HCT116 (cell line): ENCODE measurements around the gene TOP3B. TPM values are rescaled to one million over a fixed set of nuclear protein-coding genes. Genes with fewer than 3 reads are reported as not detected.

Experiments used
- ATAC-seq: fragments of 200-7000 bp; cut with Tn5 transposase; 2 replicates; pipeline ENCODE4 v1.9.1; 2020; ENCODE audit warnings: mild to moderate bottlenecking, moderate library complexity
- BruUV-seq: library from RNA; stranded (reverse); fragments of 400-500 nt; replicated peaks from 2 replicates; lab custom pipeline; 2021; lab: Mats Ljungman, UMichigan
- CTCF ChIA-PET: fragments of 300-600 bp; sonication (Branson Sonifier 250); formaldehyde crosslinking; loops from one replicate; lab custom pipeline; 2021; ENCODE audit warnings: antibody characterized with exemption; lab: Charles Lee
- POLR2A ChIA-PET: fragments of 300-600, 350-600 bp; sonication (Branson Sonifier 250); formaldehyde crosslinking; loops from one replicate; lab custom pipeline; 2021; ENCODE audit warnings: antibody characterized with exemption; lab: Charles Lee
- RAD21 ChIA-PET, 2 experiments: fragments of 300-600 bp; sonication (Branson Sonifier 250); formaldehyde crosslinking; loops; one replicate each; lab custom pipeline; 2023; ENCODE audit warnings: low total read pairs in 2 of 2; ENCODE audit not compliant: uncharacterized antibody in 2 of 2, unreplicated experiment in 2 of 2, low non-redundant PET in 1 of 2; lab: Charles Lee
- DNase-seq: peaks from one replicate; pipeline ENCODE4 v3.0.0-alpha.2; 2010; ENCODE audit warnings: low read depth, low spot score
- H2AFZ ChIP-seq: fragments of 200-600 bp; shearing (Covaris generic), sonication (generic); 2 replicates; pipeline ENCODE4 v1.6.1; 2017; ENCODE audit warnings: low read depth, mixed run types, mixed read lengths, antibody characterized with exemption, low read length; ENCODE audit not compliant: poor library complexity, severe bottlenecking
- H3K27ac ChIP-seq: 2 replicates; pipeline ENCODE4 v1.5.1; 2012; ENCODE audit warnings: low read depth, low read length
- H3K27me3 ChIP-seq: fragments of 200-600 bp; sonication (generic); 2 replicates; pipeline ENCODE4 v1.6.1; 2016; ENCODE audit warnings: mixed run types, low read length, mixed read lengths; ENCODE audit not compliant: insufficient read depth
- H3K36me3 ChIP-seq, 2 experiments: fragments of 200-500 bp in 1 of 2; fragments of 200-600 bp in 1 of 2; sonication (Bioruptor generic) in 1 of 2; sonication (generic) in 1 of 2; 2 replicates each; pipeline versions ENCODE4 v1.5.1 to v1.6.1; 2014 to 2016; ENCODE audit warnings: low read length in 2 of 2, inconsistent platforms in 1 of 2, mixed read lengths in 1 of 2, mixed run types in 1 of 2; ENCODE audit not compliant: insufficient read depth in 2 of 2, control insufficient read depth in 1 of 2
- H3K4me1 ChIP-seq, 2 experiments: fragments of 200-600 bp in 1 of 2; sonication (generic) in 1 of 2; 2 replicates each; pipeline versions ENCODE4 v1.5.1 to v1.6.1; 2012 to 2017; ENCODE audit warnings: low read length in 2 of 2, inconsistent platforms in 1 of 2, mild to moderate bottlenecking in 1 of 2, mixed read lengths in 1 of 2, mixed run types in 1 of 2, moderate library complexity in 1 of 2; ENCODE audit not compliant: insufficient read depth in 2 of 2, control insufficient read depth in 1 of 2
- H3K4me2 ChIP-seq: fragments of 200-600 bp; sonication (generic); 2 replicates; pipeline ENCODE4 v1.6.1; 2017; ENCODE audit warnings: mixed run types, low read length, mixed read lengths
- H3K4me3 ChIP-seq, 2 experiments: fragments of 200-600 bp in 1 of 2; sonication (generic) in 1 of 2; replicated peaks in 1 of 2; 2 replicates each; pipeline ENCODE4 v1.5.1; 2011 to 2016; ENCODE audit warnings: low read length in 2 of 2, control low read depth in 1 of 2, low read depth in 1 of 2, mild to moderate bottlenecking in 1 of 2, mixed read lengths in 1 of 2, mixed run types in 1 of 2
- H3K79me2 ChIP-seq: fragments of 200-600 bp; sonication (generic); 2 replicates; pipeline ENCODE4 v1.6.1; 2017; ENCODE audit warnings: mild to moderate bottlenecking, mixed run types, low read length, moderate library complexity, mixed read lengths; ENCODE audit not compliant: insufficient read depth
- H3K9ac ChIP-seq: fragments of 200-600 bp; sonication (generic); 2 replicates; pipeline ENCODE4 v1.6.1; 2016; ENCODE audit warnings: low read length, mixed read lengths
- H3K9me2 ChIP-seq: fragments of 200-600 bp; sonication (generic), shearing (Covaris generic); 2 replicates; pipeline ENCODE4 v1.6.1; 2017; ENCODE audit warnings: mixed run types, mild to moderate bottlenecking, moderate library complexity; ENCODE audit not compliant: insufficient read depth
- H3K9me3 ChIP-seq, 2 experiments: fragments of 200-500 bp in 1 of 2; fragments of 200-600 bp in 1 of 2; sonication (Bioruptor generic) in 1 of 2; sonication (generic) in 1 of 2; 2 replicates each; pipeline ENCODE4 v1.6.1; 2014 to 2017; ENCODE audit warnings: low read length in 2 of 2, mixed read lengths in 2 of 2, inconsistent platforms in 1 of 2, low read depth in 1 of 2, mild to moderate bottlenecking in 1 of 2, mixed run types in 1 of 2, moderate library complexity in 1 of 2; ENCODE audit not compliant: control insufficient read depth in 1 of 2, insufficient read depth in 1 of 2
- H4K20me1 ChIP-seq: fragments of 200-600 bp; sonication (generic), shearing (Covaris generic); 2 replicates; pipeline ENCODE4 v1.6.1; 2017; ENCODE audit warnings: mixed run types, mild to moderate bottlenecking, moderate library complexity; ENCODE audit not compliant: insufficient read depth
- ATF3 ChIP-seq: IDR thresholded peaks from 2 replicates; pipeline ENCODE4 v1.6.1; 2012
- CBX3 ChIP-seq: IDR thresholded peaks from 2 replicates; pipeline ENCODE4 v1.6.1; 2012; ENCODE audit warnings: low read depth
- CEBPB ChIP-seq: IDR thresholded peaks from 2 replicates; pipeline ENCODE4 v1.6.1; 2012; ENCODE audit warnings: low read depth
- EGR1 ChIP-seq: IDR thresholded peaks from 2 replicates; pipeline ENCODE4 v1.6.1; 2012; ENCODE audit warnings: low read depth
- EZH2 ChIP-seq: fragments of 200-600 bp; sonication (generic); IDR thresholded peaks from 2 replicates; pipeline ENCODE4 v1.6.1; 2017; ENCODE audit warnings: antibody characterized with exemption, mixed run types
- EZH2phosphoT487 ChIP-seq: fragments of 200-600 bp; IDR thresholded peaks from 2 replicates; pipeline ENCODE4 v1.6.1; 2018; ENCODE audit warnings: antibody characterized with exemption, borderline replicate concordance
- JUND ChIP-seq: IDR thresholded peaks from 2 replicates; pipeline ENCODE4 v1.6.1; 2012
- MAX ChIP-seq: IDR thresholded peaks from 2 replicates; pipeline ENCODE4 v1.6.1; 2012
- POLR2A ChIP-seq: IDR thresholded peaks from 2 replicates; pipeline ENCODE4 v1.7.0; 2011; ENCODE audit warnings: borderline replicate concordance; ENCODE audit not compliant: insufficient read depth, insufficient read length; ENCODE audit errors: extremely low read depth
- POLR2AphosphoS5 ChIP-seq: IDR thresholded peaks from 2 replicates; pipeline ENCODE4 v1.6.1; 2011; ENCODE audit warnings: mild to moderate bottlenecking, low read depth, low read length, moderate library complexity
- RAD21 ChIP-seq: IDR thresholded peaks from 2 replicates; pipeline ENCODE4 v1.6.1; 2012; ENCODE audit warnings: low read depth, mild to moderate bottlenecking
- REST ChIP-seq: IDR thresholded peaks from 2 replicates; pipeline ENCODE4 v1.6.1; 2012; ENCODE audit warnings: low read depth
- SIN3A ChIP-seq: IDR thresholded peaks from 2 replicates; pipeline ENCODE4 v1.6.1; 2012; ENCODE audit warnings: low read depth
- SP1 ChIP-seq: IDR thresholded peaks from 2 replicates; pipeline ENCODE4 v1.6.1; 2012; ENCODE audit warnings: low read depth
- SRF ChIP-seq: IDR thresholded peaks from 2 replicates; pipeline ENCODE4 v1.6.1; 2012; ENCODE audit warnings: low read depth
- TCF7L2 ChIP-seq: IDR thresholded peaks from 2 replicates; pipeline ENCODE4 v1.7.0; 2011; ENCODE audit warnings: borderline replicate concordance, inconsistent platforms; ENCODE audit not compliant: insufficient read depth, insufficient read length; ENCODE audit errors: extremely low read depth
- YY1 ChIP-seq: IDR thresholded peaks from 2 replicates; pipeline ENCODE4 v1.6.1; 2011; ENCODE audit warnings: low read length, low read depth, moderate library complexity, mild to moderate bottlenecking; ENCODE audit not compliant: insufficient replicate concordance; ENCODE audit errors: extremely low read depth
- ZFX ChIP-seq: fragments of 450-650 bp; IDR thresholded peaks from 2 replicates; pipeline ENCODE4 v1.6.1; 2017
- intact Hi-C: fragments of 100-400 bp; cut with micrococcal nuclease; formaldehyde crosslinking; loops from 2 replicates; pipeline ENCODE4 v1.10.0; 2022
- total RNA-seq: library from RNA; stranded (reverse); gene quantifications from one replicate; pipeline ENCODE4 v1.2.1, GENCODE V29; 2021; ENCODE audit not compliant: unreplicated experiment
- TF ChIP-seq, protein P1 (sequence below), 3 experiments: fragments of 200-600 bp in 1 of 3; sonication (generic) in 1 of 3; IDR thresholded peaks in 2 of 3; conservative IDR thresholded peaks in 1 of 3; 2 replicates each; pipeline ENCODE4 v1.5.1; 2012 to 2017; ENCODE audit warnings: low read depth in 2 of 3, low read length in 2 of 3, antibody characterized with exemption in 1 of 3, borderline replicate concordance in 1 of 3, control low read depth in 1 of 3, mild to moderate bottlenecking in 1 of 3, mixed read lengths in 1 of 3, mixed run types in 1 of 3, moderate library complexity in 1 of 3; ENCODE audit not compliant: insufficient read depth in 1 of 3
- TF ChIP-seq, protein P2 (sequence below): IDR thresholded peaks from 2 replicates; pipeline ENCODE4 v1.6.1; 2011; ENCODE audit warnings: mild to moderate bottlenecking, low read length, moderate library complexity; ENCODE audit not compliant: insufficient replicate concordance; ENCODE audit errors: extremely low read depth

TOP3B gene
- total RNA-seq, 1 experiment from 2014 or later, result 50.1 TPM

GRCh38 chr22:22025320-22026156 lies 43.0 kb upstream of the TOP3B start:
- ChIA-PET POLR2A (no interaction called here), RAD21 (no interaction called here)
- intact Hi-C loops, result no loop called here

More at GRCh38 chr22:22025320-22026156, 43.0 kb upstream of the TOP3B start:
- H3K4me2 ChIP-seq, result no peak overlapping the region
- no peak overlapping the region for H3K9ac ChIP-seq
- no peak overlapping the region for H3K27ac ChIP-seq
- no TSS peak for BruUV-seq
- DNase-seq (no peak), ATAC-seq (no peak)
- no peaks in the 10 kb centered on the region for H3K36me3 ChIP-seq
- H3K4me1 ChIP-seq, result no peaks in the 10 kb centered on the region
- no peak for TF ChIP-seq EGR1
- no peak for TF ChIP-seq RAD21
- TF ChIP-seq, protein P1, sequence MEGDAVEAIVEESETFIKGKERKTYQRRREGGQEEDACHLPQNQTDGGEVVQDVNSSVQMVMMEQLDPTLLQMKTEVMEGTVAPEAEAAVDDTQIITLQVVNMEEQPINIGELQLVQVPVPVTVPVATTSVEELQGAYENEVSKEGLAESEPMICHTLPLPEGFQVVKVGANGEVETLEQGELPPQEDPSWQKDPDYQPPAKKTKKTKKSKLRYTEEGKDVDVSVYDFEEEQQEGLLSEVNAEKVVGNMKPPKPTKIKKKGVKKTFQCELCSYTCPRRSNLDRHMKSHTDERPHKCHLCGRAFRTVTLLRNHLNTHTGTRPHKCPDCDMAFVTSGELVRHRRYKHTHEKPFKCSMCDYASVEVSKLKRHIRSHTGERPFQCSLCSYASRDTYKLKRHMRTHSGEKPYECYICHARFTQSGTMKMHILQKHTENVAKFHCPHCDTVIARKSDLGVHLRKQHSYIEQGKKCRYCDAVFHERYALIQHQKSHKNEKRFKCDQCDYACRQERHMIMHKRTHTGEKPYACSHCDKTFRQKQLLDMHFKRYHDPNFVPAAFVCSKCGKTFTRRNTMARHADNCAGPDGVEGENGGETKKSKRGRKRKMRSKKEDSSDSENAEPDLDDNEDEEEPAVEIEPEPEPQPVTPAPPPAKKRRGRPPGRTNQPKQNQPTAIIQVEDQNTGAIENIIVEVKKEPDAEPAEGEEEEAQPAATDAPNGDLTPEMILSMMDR (IDR thresholded peaks at IDR 0.05 in 2 of 3, conservative IDR thresholded peaks at IDR 0.05 in 1 of 3; ENCODE audit: borderline replicate concordance in 1 of 3, insufficient read depth in 1 of 3, low read depth in 2 of 3, low read length in 2 of 3), result no peak
- TF ChIP-seq CBX3, result no peak
- no peak for TF ChIP-seq EZH2
- TF ChIP-seq EZH2phosphoT487, result no peak
- no peak for TF ChIP-seq POLR2A
- TF ChIP-seq TCF7L2, result no peak
- TF ChIP-seq CEBPB, result no peak
- no peak for TF ChIP-seq SP1
- TF ChIP-seq SIN3A, result no peak
- TF ChIP-seq, protein P2, sequence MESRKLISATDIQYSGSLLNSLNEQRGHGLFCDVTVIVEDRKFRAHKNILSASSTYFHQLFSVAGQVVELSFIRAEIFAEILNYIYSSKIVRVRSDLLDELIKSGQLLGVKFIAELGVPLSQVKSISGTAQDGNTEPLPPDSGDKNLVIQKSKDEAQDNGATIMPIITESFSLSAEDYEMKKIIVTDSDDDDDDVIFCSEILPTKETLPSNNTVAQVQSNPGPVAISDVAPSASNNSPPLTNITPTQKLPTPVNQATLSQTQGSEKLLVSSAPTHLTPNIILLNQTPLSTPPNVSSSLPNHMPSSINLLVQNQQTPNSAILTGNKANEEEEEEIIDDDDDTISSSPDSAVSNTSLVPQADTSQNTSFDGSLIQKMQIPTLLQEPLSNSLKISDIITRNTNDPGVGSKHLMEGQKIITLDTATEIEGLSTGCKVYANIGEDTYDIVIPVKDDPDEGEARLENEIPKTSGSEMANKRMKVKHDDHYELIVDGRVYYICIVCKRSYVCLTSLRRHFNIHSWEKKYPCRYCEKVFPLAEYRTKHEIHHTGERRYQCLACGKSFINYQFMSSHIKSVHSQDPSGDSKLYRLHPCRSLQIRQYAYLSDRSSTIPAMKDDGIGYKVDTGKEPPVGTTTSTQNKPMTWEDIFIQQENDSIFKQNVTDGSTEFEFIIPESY, result no peak
- no peak for TF ChIP-seq POLR2AphosphoS5
- no peak for TF ChIP-seq JUND
- no peak for TF ChIP-seq YY1
- TF ChIP-seq MAX, result no peak
- TF ChIP-seq ATF3, result no peak
- TF ChIP-seq ZFX, result no peak
- no peak for TF ChIP-seq REST
- no peak for TF ChIP-seq SRF
- H3K9me3 ChIP-seq, result no peaks in the 10 kb centered on the region
- no peak overlapping the region for H2AFZ ChIP-seq
- no peaks in the 10 kb centered on the region for H3K9me2 ChIP-seq
- CTCF ChIA-PET, result no interaction called here
- H3K79me2 ChIP-seq, result no peaks in the 10 kb centered on the region
- H3K27me3 ChIP-seq, result no peaks in the 10 kb centered on the region
- no peak overlapping the region for H3K4me3 ChIP-seq
- H4K20me1 ChIP-seq, result no peaks in the 10 kb centered on the region
